Measurements from ENCODE around the gene TBC1D24.
A peak's percentile ranks its signal among the peaks of the same experiment; 100 is the strongest.

The TBC1D24 gene

GRCh38 chr16:2480948-2481347 lies 6.0 kb downstream of the TBC1D24 start:
- Mint-ChIP-seq H3K4me1 (ENCODE audit: low read depth) (peaks cover 11% of the 10 kb centered on the region), H3K9me3 (ENCODE audit: low read depth) (no peaks in the 10 kb centered on the region), H3K27me3 (no peaks in the 10 kb centered on the region), H3K36me3 (no peaks in the 10 kb centered on the region), H3K27ac (no peak overlapping the region), H3K4me3 (no peak overlapping the region)

- no peaks in the 10 kb centered on the region for H3K27me3 Mint-ChIP-seq
- no peaks in the 10 kb centered on the region for H3K9me3 Mint-ChIP-seq (ENCODE audit: low read depth)
- H3K4me3 Mint-ChIP-seq: no peak overlapping the region
- H3K27ac Mint-ChIP-seq: no peak overlapping the region
- H3K36me3 Mint-ChIP-seq: no peaks in the 10 kb centered on the region
- peaks cover 6% of the 10 kb centered on the region for H3K4me1 Mint-ChIP-seq (ENCODE audit: low read depth)
Measured at GRCh38 chr16:2481676-2482075, 6.7 kb downstream of the TBC1D24 start.

- H3K36me3 Mint-ChIP-seq: no peaks in the 10 kb centered on the region
- no peaks in the 10 kb centered on the region for H3K27me3 Mint-ChIP-seq
- no peak overlapping the region for H3K4me3 Mint-ChIP-seq
- peaks cover 11% of the 10 kb centered on the region for H3K4me1 Mint-ChIP-seq (ENCODE audit: low read depth)
- H3K9me3 Mint-ChIP-seq (ENCODE audit: low read depth): no peaks in the 10 kb centered on the region
- H3K27ac Mint-ChIP-seq: no peak overlapping the region
Measured at GRCh38 chr16:2482249-2482648, 7.3 kb downstream of the TBC1D24 start.

GRCh38 chr16:2482708-2483534 lies 8.0 kb downstream of the TBC1D24 start:
- Mint-ChIP-seq H3K27me3 (no peaks in the 10 kb centered on the region), H3K36me3 (no peaks in the 10 kb centered on the region), H3K4me3 (no peak overlapping the region)

GRCh38 chr16:2483939-2484897 lies 9.3 kb downstream of the TBC1D24 start:
- Mint-ChIP-seq H3K9me3 (ENCODE audit: low read depth) (no peaks in the 10 kb centered on the region), H3K4me3 (no peak overlapping the region), H3K36me3 (no peaks in the 10 kb centered on the region), H3K27ac (peak overlapping the region; percentile 13), H3K4me1 (ENCODE audit: low read depth) (peaks cover 15% of the 10 kb centered on the region), H3K27me3 (no peaks in the 10 kb centered on the region)

More at GRCh38 chr16:2482708-2483534, 8.0 kb downstream of the TBC1D24 start:
- Mint-ChIP-seq H3K4me1 (ENCODE audit: low read depth) (peaks cover 15% of the 10 kb centered on the region), H3K27ac (no peak overlapping the region), H3K9me3 (ENCODE audit: low read depth) (no peaks in the 10 kb centered on the region)

GRCh38 chr16:2484898-2485508 lies 10.1 kb downstream of the TBC1D24 start:
- no peaks in the 10 kb centered on the region for H3K27me3 Mint-ChIP-seq
- no peaks in the 10 kb centered on the region for H3K9me3 Mint-ChIP-seq (ENCODE audit: low read depth)
- no peaks in the 10 kb centered on the region for H3K36me3 Mint-ChIP-seq
- no peak overlapping the region for H3K4me3 Mint-ChIP-seq
- peaks cover 15% of the 10 kb centered on the region for H3K4me1 Mint-ChIP-seq (ENCODE audit: low read depth)
- H3K27ac Mint-ChIP-seq: no peak overlapping the region

GRCh38 chr16:2485811-2486507 lies 11.0 kb downstream of the TBC1D24 start:
- H3K4me3 Mint-ChIP-seq: no peak overlapping the region
- H3K9me3 Mint-ChIP-seq (ENCODE audit: low read depth): no peaks in the 10 kb centered on the region
- H3K27ac Mint-ChIP-seq: no peak overlapping the region
- H3K36me3 Mint-ChIP-seq: no peaks in the 10 kb centered on the region
- H3K4me1 Mint-ChIP-seq (ENCODE audit: low read depth): peaks cover 15% of the 10 kb centered on the region
- H3K27me3 Mint-ChIP-seq: no peaks in the 10 kb centered on the region

- peak overlapping the region; percentile 75 for H3K4me3 Mint-ChIP-seq
Measured at GRCh38 chr16:2486645-2487516, 12.0 kb downstream of the TBC1D24 start.

GRCh38 chr16:2487517-2487842 lies 12.6 kb downstream of the TBC1D24 start:
- H3K4me3 Mint-ChIP-seq: peak overlapping the region; percentile 75
- no peaks in the 10 kb centered on the region for H3K36me3 Mint-ChIP-seq
- H3K4me1 Mint-ChIP-seq (ENCODE audit: low read depth): peaks cover 12% of the 10 kb centered on the region
- H3K9me3 Mint-ChIP-seq (ENCODE audit: low read depth): no peaks in the 10 kb centered on the region
- peak overlapping the region; percentile 87 for H3K27ac Mint-ChIP-seq
- H3K27me3 Mint-ChIP-seq: no peaks in the 10 kb centered on the region

More at GRCh38 chr16:2486645-2487516, 12.0 kb downstream of the TBC1D24 start:
- Mint-ChIP-seq H3K27me3 (no peaks in the 10 kb centered on the region), H3K36me3 (no peaks in the 10 kb centered on the region), H3K4me1 (ENCODE audit: low read depth) (peaks cover 15% of the 10 kb centered on the region), H3K9me3 (ENCODE audit: low read depth) (no peaks in the 10 kb centered on the region), H3K27ac (peak overlapping the region; percentile 87)

- no peaks in the 10 kb centered on the region for H3K36me3 Mint-ChIP-seq
- no peak overlapping the region for H3K27ac Mint-ChIP-seq
- H3K9me3 Mint-ChIP-seq (ENCODE audit: low read depth): no peaks in the 10 kb centered on the region
- H3K4me1 Mint-ChIP-seq (ENCODE audit: low read depth): peaks cover 12% of the 10 kb centered on the region
- H3K27me3 Mint-ChIP-seq: no peaks in the 10 kb centered on the region
- no peak overlapping the region for H3K4me3 Mint-ChIP-seq
Measured at GRCh38 chr16:2487903-2488531, 13.1 kb downstream of the TBC1D24 start.

GRCh38 chr16:2489581-2489980 lies 14.7 kb downstream of the TBC1D24 start:
- Mint-ChIP-seq H3K4me3 (no peak overlapping the region), H3K27me3 (no peaks in the 10 kb centered on the region), H3K9me3 (ENCODE audit: low read depth) (no peaks in the 10 kb centered on the region), H3K36me3 (no peaks in the 10 kb centered on the region), H3K27ac (no peak overlapping the region), H3K4me1 (ENCODE audit: low read depth) (peaks cover 12% of the 10 kb centered on the region)

GRCh38 chr16:2490190-2491105 lies 15.5 kb downstream of the TBC1D24 start:
- H3K4me1 Mint-ChIP-seq (ENCODE audit: low read depth): peaks cover 12% of the 10 kb centered on the region
- no peak overlapping the region for H3K4me3 Mint-ChIP-seq
- H3K27me3 Mint-ChIP-seq: no peaks in the 10 kb centered on the region
- no peak overlapping the region for H3K27ac Mint-ChIP-seq
- no peaks in the 10 kb centered on the region for H3K9me3 Mint-ChIP-seq (ENCODE audit: low read depth)
- no peaks in the 10 kb centered on the region for H3K36me3 Mint-ChIP-seq

GRCh38 chr16:2492292-2492691 lies 17.4 kb downstream of the TBC1D24 start:
- H3K9me3 Mint-ChIP-seq (ENCODE audit: low read depth): no peaks in the 10 kb centered on the region
- peaks cover 4% of the 10 kb centered on the region for H3K4me1 Mint-ChIP-seq (ENCODE audit: low read depth)
- H3K27me3 Mint-ChIP-seq: no peaks in the 10 kb centered on the region
- no peak overlapping the region for H3K27ac Mint-ChIP-seq
- no peaks in the 10 kb centered on the region for H3K36me3 Mint-ChIP-seq
- H3K4me3 Mint-ChIP-seq: no peak overlapping the region
